GM12875 (cell line): ENCODE data around the gene GLYR1.

Experiments
- H3K4me3 ChIP-seq: one replicate; pipeline ENCODE4 v1.5.1; 2011; ENCODE audit warnings: low read depth, low read length, control low read depth
- TF ChIP-seq, protein P1 (sequence below): IDR thresholded peaks from 2 replicates; pipeline ENCODE4 v1.5.1; 2011; ENCODE audit warnings: low read depth, mild to moderate bottlenecking, control low read depth, inconsistent platforms, low read length, moderate library complexity, borderline replicate concordance; ENCODE audit not compliant: insufficient read depth

The GLYR1 gene

DNA sequence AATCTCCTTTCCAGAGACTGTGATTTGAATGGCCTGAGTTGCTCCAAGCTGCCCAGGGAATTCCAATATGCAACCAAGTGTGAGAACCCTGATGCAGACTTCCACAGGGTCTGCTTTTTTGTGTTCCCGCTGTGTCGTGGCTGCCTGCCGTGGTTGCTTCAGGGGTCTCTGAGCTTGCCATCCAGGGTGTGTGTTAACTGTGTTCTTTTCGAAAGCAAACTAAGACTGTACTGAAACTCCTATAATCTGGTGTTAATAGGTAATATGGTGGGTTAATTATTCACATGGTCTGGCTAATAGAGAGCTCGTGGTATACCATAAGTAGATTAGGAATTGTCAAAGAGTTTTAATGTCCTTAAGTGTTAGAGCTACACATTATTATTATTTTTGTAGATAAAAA lies 20.9 kb upstream of the GLYR1 start:
- no peak overlapping the region for H3K4me3 ChIP-seq
- TF ChIP-seq, protein P1, sequence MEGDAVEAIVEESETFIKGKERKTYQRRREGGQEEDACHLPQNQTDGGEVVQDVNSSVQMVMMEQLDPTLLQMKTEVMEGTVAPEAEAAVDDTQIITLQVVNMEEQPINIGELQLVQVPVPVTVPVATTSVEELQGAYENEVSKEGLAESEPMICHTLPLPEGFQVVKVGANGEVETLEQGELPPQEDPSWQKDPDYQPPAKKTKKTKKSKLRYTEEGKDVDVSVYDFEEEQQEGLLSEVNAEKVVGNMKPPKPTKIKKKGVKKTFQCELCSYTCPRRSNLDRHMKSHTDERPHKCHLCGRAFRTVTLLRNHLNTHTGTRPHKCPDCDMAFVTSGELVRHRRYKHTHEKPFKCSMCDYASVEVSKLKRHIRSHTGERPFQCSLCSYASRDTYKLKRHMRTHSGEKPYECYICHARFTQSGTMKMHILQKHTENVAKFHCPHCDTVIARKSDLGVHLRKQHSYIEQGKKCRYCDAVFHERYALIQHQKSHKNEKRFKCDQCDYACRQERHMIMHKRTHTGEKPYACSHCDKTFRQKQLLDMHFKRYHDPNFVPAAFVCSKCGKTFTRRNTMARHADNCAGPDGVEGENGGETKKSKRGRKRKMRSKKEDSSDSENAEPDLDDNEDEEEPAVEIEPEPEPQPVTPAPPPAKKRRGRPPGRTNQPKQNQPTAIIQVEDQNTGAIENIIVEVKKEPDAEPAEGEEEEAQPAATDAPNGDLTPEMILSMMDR = no peak

DNA sequence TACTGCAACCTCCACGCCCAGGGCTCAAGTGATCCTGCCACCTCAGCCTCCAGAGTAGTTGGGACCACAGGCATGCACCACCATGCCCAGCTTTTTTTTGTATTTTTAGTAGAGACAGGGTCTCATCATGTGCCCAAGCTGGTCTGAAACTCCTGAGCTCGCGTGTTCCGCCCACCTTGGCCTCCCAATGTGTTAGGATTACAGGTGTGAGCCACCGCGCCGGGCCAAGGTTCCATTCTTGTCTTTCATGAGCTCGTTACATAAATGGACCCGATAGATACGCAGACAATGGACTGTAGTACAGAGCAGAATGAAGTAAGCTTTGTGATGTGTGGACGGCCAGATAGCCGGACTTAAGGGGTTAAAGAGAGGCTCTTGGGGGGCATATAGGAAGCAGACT lies 19.5 kb upstream of the GLYR1 start:
- TF ChIP-seq, protein P1 = no peak

DNA sequence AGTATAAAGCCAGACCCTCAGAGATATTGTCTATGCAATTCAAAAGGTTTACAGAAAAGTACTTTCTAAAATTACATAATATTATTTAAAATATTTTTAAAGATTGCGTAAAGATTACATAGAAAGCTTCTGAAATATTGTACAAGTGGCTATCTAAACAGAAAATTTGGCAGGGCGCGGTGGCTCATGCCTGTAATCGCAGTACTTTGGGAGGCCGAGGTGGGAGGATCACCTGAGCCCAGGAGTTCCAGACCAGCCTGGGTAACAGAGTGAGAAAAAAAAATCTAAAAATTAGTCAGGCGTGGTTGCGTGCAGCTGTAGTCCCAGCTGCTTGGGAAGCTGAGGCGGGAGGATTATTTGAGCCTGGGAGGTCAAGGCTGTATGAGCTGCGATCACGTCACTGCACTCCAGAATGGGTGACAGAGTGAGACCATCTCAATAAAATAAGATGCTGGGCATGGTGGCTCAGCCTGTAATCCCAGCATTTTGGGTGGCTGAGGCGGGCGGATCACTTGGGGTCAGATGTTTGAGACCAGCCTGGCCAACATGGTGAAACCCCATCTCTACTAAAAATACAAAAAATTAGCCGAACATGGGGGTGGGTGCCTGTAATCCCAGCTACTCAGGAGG lies 18.3 kb upstream of the GLYR1 start:
- TF ChIP-seq, protein P1 = no peak
- no peak overlapping the region for H3K4me3 ChIP-seq

More for the DNA sequence above, 19.5 kb upstream of the GLYR1 start:
- H3K4me3 ChIP-seq = no peak overlapping the region

DNA sequence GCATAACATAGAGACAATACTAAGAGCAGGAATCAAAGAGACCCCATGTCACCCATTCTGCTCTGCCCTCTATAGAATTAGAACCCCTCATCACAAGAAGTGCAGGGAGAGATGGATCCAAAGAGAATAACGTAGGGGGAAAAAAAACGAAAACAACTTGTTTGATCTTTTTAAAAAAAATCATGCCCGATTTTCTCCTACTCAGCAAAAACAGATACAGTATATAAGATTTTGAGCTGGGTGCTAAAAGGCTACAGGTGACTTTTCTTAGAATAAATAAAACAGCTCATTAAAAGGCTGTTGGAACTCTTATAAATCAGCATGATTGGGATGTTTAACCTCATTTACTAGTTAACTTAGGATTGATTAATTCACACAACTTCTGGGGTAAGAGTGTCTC lies 17.6 kb upstream of the GLYR1 start:
- no peak overlapping the region for H3K4me3 ChIP-seq
- TF ChIP-seq, protein P1 = no peak

DNA sequence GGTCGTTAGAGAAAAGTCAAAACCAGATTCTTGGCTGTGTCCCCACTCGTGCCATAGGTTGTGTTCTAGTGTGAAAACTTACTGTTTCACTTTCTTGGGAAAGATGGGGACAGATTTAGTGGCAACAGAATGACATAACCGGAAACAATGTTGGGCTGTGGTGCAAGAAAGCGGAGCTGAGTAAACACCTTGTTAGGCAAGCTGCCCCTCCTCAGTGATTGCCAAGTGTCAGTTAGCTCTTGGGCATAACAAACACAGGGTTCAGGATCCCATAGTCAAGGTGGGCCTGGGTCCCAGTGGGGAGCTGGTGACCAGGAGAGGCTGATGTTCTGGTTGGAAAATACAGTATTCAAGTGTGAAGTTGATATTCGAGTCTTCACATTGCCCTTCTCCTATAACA lies 15.6 kb upstream of the GLYR1 start:
- no peak overlapping the region for H3K4me3 ChIP-seq
- TF ChIP-seq, protein P1 = no peak

DNA sequence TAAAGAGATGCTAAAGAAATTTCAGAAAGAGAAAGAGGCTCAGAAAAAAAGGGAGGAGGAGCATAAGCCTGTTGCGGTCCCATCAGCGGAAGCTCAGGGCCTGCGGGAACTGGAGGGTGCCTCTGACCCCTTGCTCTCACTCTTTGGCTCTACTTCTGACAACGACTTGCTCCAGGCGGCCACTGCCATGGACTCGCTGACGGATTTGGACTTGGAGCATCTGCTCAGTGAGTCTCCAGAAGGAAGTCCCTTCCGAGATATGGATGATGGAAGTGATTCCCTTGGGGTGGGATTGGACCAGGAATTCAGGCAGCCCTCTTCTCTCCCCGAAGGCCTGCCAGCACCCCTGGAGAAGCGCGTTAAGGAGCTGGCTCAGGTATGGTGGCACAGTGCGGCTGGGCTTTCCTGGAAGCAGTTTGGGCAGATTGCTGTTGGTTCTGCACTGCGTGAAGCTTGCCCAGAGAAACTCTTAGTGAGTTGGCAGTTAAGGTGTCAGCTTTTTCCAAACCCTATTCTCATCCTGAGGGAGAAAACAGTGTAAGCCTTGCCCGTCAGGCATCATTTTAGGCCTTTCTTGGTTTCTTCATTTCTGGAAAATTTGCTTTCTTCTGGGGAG lies 13.7 kb upstream of the GLYR1 start:
- TF ChIP-seq, protein P1 = no peak

DNA sequence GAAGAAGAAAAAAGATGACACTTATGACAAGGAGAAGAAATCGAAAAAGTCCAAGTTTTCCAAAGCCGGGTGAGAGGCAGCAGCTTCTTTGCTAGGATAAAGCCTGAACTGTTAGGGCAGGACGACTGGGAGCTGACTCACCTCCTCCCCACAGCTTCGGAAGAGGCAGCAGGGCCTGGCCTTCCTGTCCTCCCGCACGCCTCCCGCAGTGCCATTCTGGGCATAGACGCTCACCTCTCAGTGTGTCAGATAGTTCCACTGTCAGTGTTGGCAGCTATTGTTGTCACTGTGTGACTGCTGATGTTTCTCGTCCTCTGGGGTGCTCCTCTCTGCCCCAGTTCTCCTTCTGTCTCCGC lies 12.8 kb upstream of the GLYR1 start:
- no peak overlapping the region for H3K4me3 ChIP-seq
- TF ChIP-seq, protein P1 = no peak

More for the DNA sequence above, 13.7 kb upstream of the GLYR1 start:
- H3K4me3 ChIP-seq = no peak overlapping the region
